Activated naive CD4-positive, alpha-beta T cell treated with anti-CD3 and anti-CD28 coated beads, Interleukin-2, amount 50 U/mL, for 72 hours (primary cell): ENCODE measurements around the gene PNMA3. TPM values are rescaled to one million over a fixed set of nuclear protein-coding genes. Genes with fewer than 3 reads are reported as not detected.
A peak's percentile ranks its signal among the peaks of the same experiment; 100 is the strongest.
"Not testable (repeated sequence)": the region's sequence is repeated elsewhere in the genome, so short reads cannot be mapped to it uniquely, and the experiment has no call there.

ENCODE experiments used
- ATAC-seq, 2 donors: fragments of 150-1000 bp; cut with Tn5 transposase; 2 replicates each; pipeline ENCODE4 v1.10.0; 2021; ENCODE audit warnings: mild to moderate bottlenecking in 2 of 2, moderate library complexity in 2 of 2
- DNase-seq, 2 donors: peaks; one replicate each; pipeline ENCODE4 v3.0.0; 2021 to 2022; ENCODE audit warnings: low spot score in 2 of 2
- H3K27ac Mint-ChIP-seq, 2 donors: one replicate each; pipeline ENCODE4 v1.8.0; 2022; ENCODE audit warnings: mild to moderate bottlenecking in 2 of 2, mixed read lengths in 2 of 2
- H3K36me3 Mint-ChIP-seq, 2 donors: one replicate each; pipeline ENCODE4 v1.8.0; 2022; ENCODE audit warnings: mixed read lengths in 2 of 2
- H3K9me3 Mint-ChIP-seq, 2 donors: one replicate each; pipeline ENCODE4 v1.8.0; 2022; ENCODE audit warnings: mixed read lengths in 2 of 2
- total RNA-seq, 2 donors: library from RNA; stranded (reverse); gene quantifications; one replicate each; pipeline ENCODE4 v1.2.3, GENCODE V29; 2022

PNMA3 gene, protein sequence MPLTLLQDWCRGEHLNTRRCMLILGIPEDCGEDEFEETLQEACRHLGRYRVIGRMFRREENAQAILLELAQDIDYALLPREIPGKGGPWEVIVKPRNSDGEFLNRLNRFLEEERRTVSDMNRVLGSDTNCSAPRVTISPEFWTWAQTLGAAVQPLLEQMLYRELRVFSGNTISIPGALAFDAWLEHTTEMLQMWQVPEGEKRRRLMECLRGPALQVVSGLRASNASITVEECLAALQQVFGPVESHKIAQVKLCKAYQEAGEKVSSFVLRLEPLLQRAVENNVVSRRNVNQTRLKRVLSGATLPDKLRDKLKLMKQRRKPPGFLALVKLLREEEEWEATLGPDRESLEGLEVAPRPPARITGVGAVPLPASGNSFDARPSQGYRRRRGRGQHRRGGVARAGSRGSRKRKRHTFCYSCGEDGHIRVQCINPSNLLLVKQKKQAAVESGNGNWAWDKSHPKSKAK
- 1 to 10 TPM in 1 of 2 donors, under 1 TPM in 1; 0.32 to 3.3 TPM for total RNA-seq

DNA sequence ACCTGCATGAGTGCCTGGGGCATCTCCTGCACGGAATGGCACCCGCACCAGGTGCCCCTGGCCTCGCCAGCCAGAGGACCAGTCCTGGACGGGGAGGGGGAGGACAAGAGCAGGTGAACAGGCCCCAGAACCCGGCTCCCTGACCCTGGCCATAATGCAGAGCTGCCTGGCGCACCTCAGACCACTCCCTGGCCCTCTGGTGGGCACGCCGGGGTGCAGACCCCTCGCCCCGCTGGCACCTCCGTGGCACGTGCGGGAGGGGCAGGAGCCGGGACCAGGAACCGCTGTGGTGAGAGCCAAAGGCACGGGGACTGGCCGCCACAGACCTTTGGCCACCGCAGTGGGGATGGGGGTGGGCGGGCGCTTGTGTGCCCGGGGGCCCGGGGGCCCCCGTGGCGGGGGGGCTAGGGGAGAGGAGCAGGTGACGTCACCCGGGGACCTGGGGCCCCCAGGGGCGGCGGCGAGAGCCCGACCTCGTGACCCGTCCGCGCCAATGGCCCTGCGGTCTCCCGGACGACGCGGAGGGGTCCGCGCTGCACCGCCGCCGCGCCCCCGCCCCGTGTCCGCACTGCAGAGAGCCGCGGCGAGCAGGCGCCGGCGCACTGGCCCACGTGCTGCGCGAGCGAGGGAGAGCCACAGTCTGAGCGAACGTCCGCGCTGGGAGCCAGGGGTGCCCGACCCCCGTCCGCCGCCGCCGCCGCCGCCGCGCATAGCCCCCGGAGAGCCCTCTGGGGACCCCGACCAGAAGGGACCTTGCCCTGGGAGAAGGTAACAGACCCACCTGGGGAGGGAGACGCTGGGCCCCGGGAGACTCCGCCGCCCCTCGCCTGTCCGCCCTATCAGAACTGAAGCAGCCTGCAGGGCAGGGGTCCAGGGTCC lies at the start of gene PNMA3:
PNMA3 (plus strand) TSS at position 600 of the 879 bp plus-strand sequence. CDS start 586 bp downstream, outside the sequence.
- peak in 1 of 2 donors; percentile 35 for ATAC-seq

DNA sequence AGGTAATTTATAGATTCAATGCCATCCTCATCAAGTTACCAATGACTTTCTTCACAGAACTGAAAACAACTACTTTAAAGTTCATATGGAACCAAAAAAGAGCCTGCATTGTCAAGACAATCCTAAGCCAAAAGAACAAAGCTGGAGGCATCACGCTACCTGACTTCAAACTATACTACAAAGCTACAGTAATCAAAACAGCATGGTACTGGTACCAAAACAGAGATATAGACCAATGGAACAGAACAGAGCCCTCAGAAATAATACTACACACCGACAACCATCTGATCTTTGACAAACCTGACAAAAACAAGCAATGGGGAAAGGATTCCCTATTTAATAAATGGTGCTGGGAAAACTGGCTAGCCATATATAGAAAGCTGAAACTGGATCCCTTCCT lies 39.1 kb upstream of the PNMA3 start:
- not testable (repeated sequence) for ATAC-seq, H3K27ac Mint-ChIP-seq, H3K36me3 Mint-ChIP-seq, H3K9me3 Mint-ChIP-seq, DNase-seq

More for the DNA sequence above, at the start of gene PNMA3:
- Mint-ChIP-seq H3K36me3 (no peaks in the 10 kb centered on the region), H3K9me3 (no peaks in the 10 kb centered on the region), H3K27ac (no peak within 1 kb of the TSS)
- DNase-seq, result no peak

DNA sequence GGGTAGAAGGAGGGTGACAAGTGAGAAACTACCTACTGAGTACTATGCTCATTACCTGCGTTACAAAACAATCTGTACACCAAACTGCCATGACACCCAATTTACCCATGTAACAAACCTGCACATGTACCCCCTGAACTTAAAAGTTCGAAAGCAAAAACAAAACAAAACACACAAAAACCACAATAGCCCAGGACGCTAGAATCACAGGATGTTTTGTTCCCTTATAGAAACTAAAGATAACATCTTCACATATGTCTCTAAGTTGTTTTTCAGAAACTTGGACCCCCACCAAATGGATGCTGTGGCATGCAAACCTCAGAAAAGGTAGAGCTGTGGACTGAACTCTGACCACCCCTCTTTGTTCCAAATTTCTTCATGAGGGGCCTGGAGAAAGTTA lies 37.1 kb upstream of the PNMA3 start:
- Mint-ChIP-seq H3K9me3 (no peaks in the 10 kb centered on the region), H3K27ac (no peak overlapping the region), H3K36me3 (no peaks in the 10 kb centered on the region)
- no peak for DNase-seq
- no peak for ATAC-seq

DNA sequence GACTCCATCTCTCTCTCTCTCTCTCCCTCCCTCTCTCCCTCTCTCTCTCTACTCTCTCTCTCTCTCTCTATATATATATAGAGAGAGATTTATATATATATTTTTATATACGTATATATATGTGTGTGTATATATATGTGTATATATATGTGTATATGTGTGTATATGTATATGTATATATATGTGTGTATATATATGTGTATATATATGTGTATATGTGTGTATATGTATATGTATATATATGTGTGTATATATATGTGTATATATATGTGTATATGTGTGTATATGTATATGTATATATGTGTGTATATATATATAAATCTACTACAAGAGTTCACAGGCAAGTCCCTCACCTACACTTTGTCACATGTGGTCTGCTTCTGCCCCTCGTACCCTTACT lies 29.8 kb upstream of the PNMA3 start:
- H3K36me3 Mint-ChIP-seq, DNase-seq, ATAC-seq, H3K27ac Mint-ChIP-seq, H3K9me3 Mint-ChIP-seq: not testable (repeated sequence)

DNA sequence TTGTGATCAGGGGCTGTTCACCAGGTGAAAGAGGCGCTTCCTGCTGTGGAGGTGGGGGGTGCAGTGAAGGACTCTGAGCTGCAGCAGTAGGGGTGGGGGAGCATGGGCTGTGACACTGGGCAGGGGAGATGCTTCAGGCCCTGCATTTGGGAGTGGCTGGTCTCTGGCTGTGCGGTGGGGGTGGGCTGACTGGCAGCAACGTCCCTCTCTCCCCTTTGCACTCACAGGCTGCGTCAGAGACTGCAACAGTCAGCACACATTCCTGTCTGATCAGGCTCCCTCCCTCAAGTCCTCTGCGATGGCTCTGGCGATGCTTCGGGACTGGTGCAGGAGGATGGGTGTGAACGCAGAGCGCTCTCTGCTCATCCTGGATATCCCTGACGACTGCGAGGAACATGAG lies 27.8 kb upstream of the PNMA3 start:
- H3K9me3 Mint-ChIP-seq, H3K27ac Mint-ChIP-seq, H3K36me3 Mint-ChIP-seq, ATAC-seq, DNase-seq: not testable (repeated sequence)

DNA sequence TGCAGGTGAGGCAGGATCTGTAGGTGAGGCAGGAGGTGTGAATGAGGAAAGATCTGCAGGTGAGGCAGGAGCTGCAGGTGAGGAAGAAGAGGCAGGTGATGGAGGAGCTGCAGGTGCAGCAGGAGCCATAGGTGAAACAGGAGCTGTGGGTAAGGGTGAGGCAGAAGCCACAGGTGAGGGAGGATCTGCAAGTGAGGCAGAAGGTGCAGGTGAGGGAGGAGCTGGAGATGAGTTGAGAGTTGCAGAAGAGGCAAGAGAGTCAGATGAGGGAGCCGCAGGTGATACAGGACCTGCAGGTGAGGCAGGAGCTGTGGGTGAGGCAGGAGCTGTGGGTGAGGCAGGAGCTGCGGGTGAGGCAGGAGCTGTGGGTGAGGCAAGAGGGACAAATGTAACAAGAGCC lies 27.1 kb upstream of the PNMA3 start:
- Mint-ChIP-seq H3K27ac (peak overlapping the region in 1 of 2 donors; percentile 13), H3K9me3 (no peaks in the 10 kb centered on the region), H3K36me3 (no peaks in the 10 kb centered on the region)
- ATAC-seq (no peak), DNase-seq (no peak)

DNA sequence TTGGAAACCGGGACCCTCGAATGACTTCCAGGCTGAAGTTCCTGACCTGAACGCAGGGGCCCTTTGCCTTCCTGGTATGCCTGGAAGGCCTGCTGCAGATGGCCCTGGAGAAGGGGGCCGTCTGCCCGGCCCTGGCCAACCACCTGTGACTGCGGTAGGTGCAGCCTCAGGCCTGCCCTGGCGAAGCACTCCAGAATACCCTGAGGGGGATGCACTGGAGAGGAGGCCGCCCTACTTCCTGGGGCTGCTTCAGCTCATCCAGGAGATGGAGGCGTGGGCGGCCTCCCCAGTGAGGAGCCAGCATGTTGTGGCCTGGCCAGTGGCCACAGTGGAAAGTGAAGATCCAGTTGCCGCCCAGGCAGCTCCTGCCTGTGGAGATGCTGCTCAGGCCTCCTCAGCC lies 26.4 kb upstream of the PNMA3 start:
- Mint-ChIP-seq H3K27ac (no peak overlapping the region), H3K36me3 (no peaks in the 10 kb centered on the region), H3K9me3 (peaks cover 0 to 4% of the 10 kb centered on the region in 2 donors)
- no peak for ATAC-seq
- no peak for DNase-seq

DNA sequence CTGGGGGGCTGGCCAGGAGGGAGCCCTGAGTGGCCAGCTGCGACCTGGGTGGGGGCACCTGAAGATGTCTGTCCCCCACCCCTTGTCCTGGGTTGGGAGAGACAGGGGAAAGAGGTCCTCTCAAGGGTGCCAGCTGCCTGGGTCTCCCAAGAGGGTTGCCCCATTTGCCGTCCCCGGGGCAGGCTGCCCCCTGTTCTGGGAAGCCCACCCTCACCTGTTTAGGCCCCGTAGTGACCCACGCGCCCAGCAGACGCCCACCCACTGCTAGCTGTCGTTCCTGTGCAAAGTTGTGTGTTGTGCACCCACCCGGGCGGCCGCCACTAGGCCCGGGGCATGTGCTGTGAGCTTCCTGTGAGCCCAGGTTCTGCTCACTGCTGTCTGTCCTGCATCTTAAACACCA lies 25.5 kb upstream of the PNMA3 start:
- peak overlapping the region in 1 of 2 donors; percentile 68 for H3K27ac Mint-ChIP-seq
- peaks cover 0 to 4% of the 10 kb centered on the region in 2 donors for H3K9me3 Mint-ChIP-seq
- DNase-seq (no peak), ATAC-seq (no peak)
- H3K36me3 Mint-ChIP-seq, result no peaks in the 10 kb centered on the region

DNA sequence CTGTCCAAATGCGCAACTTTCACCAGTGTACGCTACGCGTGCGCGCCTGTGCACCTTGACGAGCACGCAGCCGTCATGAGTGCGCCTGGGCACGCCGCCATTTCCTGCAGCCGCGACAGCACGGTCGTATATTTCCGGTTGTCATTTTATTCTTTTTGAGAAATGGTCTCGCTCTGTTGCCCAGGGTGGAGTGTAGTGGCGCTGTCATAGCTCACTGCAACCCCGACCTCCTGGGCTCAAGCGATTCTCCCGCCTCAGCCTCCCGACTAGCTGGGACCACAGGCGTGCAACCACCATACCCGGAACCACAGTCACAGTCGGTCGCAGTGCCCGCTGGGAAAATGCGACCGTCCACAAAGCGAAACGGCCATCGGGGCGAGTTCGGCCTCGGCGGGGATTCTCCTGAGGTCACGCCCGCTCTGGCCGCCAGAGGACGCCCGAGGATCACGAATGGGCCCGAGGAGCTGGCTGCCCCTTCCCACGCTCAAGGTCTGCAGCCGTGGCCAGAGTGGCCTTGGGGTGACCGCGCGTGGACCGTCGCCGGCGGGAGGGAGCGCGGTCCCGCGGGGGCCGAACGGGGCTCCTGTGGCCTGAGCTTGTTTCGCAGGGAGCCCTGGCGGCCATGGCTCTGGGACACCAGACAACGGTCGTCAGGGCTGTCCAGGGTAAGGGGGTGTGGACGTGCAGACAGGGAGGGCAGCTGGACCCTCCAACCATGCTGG lies 23.7 kb upstream of the PNMA3 start:
- Mint-ChIP-seq H3K36me3 (no peaks in the 10 kb centered on the region), H3K9me3 (peaks cover 0 to 4% of the 10 kb centered on the region in 2 donors), H3K27ac (peak overlapping the region; percentile 74 to 87)
- DNase-seq (peak; percentile 72 to 75), ATAC-seq (peak; percentile 77 to 82)

DNA sequence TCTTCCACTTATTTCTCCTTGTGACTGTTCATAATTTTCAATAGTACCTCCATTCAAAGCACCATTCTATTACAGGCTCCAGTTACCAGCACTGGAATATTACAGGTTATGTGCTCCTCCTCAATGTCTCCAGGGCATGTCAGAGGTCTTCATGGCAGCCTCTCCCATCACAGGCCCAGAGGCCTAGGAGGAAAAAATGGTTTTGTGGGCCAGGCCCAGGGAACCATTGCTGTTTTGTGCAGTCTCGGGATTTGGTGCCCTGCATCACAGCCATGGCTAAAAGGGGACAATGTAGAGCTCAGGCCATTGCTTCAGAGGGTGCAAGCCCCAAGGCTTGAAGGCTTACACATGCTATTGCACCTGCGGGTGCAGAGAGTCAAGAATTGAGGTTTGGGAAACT lies 7.2 kb upstream of the PNMA3 start:
- no peak for DNase-seq

DNA sequence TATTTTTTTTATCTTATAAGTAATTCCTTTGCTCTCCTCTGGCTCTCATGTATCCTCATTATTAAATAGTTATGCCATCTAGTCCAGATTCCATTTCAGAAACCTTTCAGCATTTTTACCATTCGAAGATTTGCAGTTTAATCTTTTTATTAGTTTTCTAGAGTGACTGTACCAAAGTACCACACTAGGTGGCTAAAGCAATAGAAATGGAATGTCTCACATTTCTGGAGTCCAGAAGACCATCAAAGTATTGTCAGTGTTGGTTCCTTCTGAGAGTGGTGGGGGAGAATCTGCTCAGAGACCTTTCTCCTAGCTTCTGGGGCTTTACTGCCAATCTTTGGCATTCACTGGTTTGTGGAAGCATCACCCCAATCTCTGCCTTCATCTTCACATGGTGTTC lies 3.7 kb upstream of the PNMA3 start:
- no peak for ATAC-seq
- Mint-ChIP-seq H3K27ac (no peak overlapping the region), H3K36me3 (peaks cover 16 to 21% of the 10 kb centered on the region in 2 donors), H3K9me3 (peaks cover 0 to 5% of the 10 kb centered on the region in 2 donors)
- DNase-seq, result no peak

More for the DNA sequence above, 7.2 kb upstream of the PNMA3 start:
- Mint-ChIP-seq H3K36me3 (peaks cover 16 to 23% of the 10 kb centered on the region in 2 donors), H3K9me3 (peaks cover 0 to 5% of the 10 kb centered on the region in 2 donors), H3K27ac (no peak overlapping the region)
- ATAC-seq, result no peak

DNA sequence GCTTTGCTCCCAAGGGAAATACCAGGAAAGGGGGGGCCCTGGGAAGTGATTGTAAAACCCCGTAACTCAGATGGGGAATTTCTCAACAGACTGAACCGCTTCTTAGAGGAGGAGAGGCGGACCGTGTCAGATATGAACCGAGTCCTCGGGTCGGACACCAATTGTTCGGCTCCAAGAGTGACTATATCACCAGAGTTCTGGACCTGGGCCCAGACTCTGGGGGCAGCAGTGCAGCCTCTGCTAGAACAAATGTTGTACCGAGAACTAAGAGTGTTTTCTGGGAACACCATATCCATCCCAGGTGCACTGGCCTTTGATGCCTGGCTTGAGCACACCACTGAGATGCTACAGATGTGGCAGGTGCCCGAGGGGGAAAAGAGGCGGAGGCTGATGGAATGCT lies 1.0 kb downstream of the PNMA3 start:
- DNase-seq (no peak), ATAC-seq (no peak)
- Mint-ChIP-seq H3K36me3 (no peaks in the 10 kb centered on the region), H3K27ac (no peak overlapping the region), H3K9me3 (no peaks in the 10 kb centered on the region)

DNA sequence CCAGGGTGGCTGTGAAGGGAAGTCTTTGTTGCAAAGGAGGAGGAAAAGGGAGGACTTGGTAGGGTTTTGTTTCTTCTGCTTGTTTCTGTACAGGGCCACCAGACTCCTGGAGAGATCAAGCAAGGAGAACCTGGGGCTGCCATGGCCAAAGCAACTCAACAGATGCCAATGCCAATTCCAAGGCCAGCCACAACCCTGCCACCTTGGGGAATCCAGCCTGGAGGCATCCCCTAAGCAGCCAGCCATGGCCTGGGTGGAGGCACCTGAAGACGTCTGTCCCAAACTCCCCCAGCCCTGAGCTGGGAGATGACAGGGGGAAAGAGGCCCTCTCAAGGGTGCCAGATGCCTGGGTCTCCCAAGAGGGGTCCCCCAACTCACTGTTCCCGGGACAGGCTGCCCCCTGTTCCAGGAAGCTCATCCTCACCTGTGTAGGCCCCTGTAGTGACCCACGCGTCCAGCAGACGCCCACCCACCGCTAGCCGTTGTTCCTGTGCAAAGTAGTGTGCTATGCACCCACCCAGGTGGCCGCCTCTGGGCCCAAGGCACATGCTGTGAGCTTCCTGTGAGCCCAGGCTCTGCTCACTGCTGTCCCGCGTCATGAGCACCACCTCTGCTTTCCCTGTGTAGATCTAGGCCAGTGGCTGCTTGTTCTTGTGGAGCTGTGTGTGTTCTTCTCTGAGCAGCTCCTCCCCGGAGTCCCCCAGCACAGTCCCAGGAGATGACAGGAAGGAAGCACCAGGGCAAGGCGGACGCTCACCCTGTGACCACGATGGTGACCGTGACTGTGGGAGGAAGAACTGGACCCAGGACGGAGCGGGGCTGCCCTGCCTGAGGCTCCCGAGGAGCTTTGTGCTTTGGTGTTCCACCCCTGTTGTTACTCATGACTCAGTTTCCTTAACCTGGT lies 3.2 kb downstream of the PNMA3 start:
- no peaks in the 10 kb centered on the region for H3K9me3 Mint-ChIP-seq
- H3K36me3 Mint-ChIP-seq, result no peaks in the 10 kb centered on the region

DNA sequence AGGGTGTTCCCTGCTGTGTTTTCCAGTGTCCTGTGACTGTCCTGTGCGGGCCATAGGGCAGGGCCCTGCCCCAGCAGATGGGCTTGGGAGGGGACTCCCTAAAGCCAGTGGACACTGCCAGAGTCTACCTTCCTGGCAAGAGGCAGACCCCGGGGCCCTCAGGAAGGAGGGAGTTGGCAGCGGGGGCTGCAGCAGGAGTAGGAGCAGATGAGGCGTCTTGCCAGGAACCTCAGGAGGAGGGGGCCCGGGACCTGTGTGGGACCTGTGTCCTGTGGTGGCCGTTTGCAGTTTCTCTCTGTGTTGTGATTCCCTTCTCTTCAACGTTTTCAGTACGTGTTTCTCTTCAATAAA lies 3.8 kb downstream of the PNMA3 start:
- Mint-ChIP-seq H3K27ac (no peak overlapping the region), H3K36me3 (no peaks in the 10 kb centered on the region), H3K9me3 (no peaks in the 10 kb centered on the region)
- ATAC-seq (no peak), DNase-seq (no peak)

More for the DNA sequence above, 3.2 kb downstream of the PNMA3 start:
- DNase-seq (no peak), ATAC-seq (no peak)
- H3K27ac Mint-ChIP-seq, result no peak overlapping the region

DNA sequence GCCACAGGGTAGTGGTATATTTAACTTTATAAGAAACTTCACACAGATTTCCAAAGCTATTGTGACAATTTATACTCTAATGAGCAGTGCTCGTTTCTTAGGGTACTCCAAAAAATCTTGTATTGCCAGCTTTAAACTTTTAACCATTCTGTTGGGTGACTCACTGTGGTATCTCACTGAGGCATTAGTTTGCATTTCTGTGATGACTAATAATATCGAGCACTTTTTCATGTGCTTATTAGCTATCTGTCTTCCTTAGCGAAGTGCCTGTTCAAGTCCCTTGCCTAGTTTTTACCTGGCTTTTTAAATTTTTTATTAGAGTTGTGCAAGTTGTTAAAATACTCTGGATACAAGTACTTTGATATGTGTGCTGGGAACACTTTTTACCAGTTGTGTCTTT lies 5.5 kb downstream of the PNMA3 start:
- Mint-ChIP-seq H3K36me3 (no peaks in the 10 kb centered on the region), H3K27ac (no peak overlapping the region), H3K9me3 (no peaks in the 10 kb centered on the region)
- ATAC-seq, result no peak
- DNase-seq, result no peak

DNA sequence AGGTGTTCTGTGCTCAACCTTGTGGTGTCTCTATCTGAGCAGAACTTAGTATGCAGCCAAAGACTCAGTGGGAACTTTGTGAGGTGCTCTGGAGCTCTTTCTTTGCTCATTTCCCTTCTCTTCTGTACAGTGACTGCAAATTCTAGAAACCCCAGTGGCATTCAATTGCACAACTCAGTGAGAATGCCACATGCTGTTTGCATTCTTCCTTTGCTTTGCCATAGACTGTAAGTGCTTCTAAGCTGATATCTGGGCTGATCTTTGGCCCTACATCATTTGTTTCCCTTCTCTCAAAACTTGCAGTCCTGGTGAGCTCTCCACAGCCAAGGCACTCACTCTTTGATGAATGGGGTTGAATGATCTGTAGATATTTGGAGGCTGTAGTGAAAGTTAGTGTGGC lies 7.0 kb downstream of the PNMA3 start:
- no peaks in the 10 kb centered on the region for H3K36me3 Mint-ChIP-seq
- H3K27ac Mint-ChIP-seq, result no peak overlapping the region
- ATAC-seq (no peak), DNase-seq (no peak)
- no peaks in the 10 kb centered on the region for H3K9me3 Mint-ChIP-seq
